CD4-positive, alpha-beta T cell treated with Interleukin-4 for 1 hour (primary cell): ENCODE data around the gene ADGRG1.

Experiments used
- DNase-seq, 2 donors: peaks; one replicate each; pipeline ENCODE4 v3.0.0-alpha.2; 2020 to 2022

Gene ADGRG1

DNA sequence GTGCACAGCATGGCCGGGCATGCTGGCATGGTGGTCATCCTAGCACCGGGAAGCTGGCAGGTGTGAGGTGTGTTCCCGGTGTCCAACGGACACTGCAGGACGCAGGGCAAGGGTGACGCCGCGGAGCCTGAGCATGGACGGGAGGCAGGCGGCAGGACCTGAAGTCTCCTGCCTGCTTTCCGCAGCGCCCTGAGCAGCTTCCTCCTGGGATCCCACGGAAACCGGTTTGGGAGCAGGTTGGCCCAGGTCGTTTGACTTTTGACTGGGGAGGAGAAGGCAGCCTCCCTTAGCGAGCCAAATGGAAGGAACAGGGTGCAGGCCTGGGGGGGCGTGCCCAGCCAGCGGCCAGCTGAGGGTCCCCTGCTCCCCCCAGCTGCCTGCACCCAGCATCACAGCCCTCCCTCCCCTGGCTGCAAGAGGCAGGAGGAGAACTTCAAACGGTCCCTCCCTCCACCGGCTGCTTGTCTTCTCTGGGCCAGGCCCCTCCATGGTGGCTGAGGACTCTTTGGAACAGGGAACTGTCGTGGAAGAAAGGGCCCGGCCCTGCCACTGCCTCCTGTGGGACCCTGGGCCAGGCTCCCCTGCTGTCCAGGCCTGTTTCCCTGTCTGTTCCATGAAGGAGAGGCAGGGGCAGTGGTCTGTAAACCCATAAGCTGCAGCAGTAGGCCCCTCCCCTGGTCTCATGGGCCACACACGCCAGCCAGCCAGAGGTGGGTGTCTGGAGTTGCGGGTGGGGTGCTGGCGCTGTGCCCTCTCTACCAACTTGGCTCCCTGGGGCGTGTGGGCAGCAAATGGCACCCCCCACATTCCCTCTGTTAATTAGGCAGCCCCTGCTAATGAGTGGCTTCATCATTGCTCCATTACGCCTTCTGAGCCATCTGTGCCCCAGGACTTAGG lies 7.8 kb upstream of the ADGRG1 start:
- DNase-seq: no peak

DNA sequence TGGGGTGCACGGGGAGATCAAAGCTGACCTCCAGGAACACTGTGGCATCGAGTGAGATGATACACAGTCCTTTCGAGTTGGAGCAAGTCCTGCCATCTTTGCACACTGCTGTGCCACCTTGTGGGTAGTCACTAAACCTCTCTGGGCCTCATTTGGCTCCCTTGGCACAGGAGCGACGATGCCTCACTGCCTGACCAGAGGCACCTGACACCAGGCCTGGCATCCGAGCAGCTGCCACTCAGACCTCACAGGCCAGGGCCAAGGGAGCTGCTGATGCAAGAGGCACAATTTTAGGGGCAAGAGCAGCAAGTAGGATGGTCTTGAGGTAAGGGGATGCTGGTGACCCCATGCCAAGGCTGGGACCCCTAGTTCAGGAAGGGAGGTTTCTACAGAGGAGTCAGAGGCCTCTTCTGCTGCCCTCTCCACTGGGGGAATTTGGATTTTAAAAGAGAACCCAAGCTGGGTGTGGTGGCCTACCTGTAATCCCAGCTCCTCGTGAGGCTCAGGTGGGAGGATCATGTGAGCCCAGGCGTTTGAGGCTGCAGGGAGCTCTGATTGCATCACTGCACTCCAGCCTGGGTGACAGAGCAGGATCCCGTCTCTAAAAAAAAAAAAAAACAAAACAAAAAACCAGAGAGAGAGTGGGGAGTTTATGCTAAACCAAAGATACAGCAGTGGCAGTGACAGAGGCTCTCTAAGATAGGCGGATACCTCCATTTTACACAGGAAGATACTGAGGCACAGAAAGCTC lies 6.7 kb upstream of the ADGRG1 start:
- DNase-seq: no peak

DNA sequence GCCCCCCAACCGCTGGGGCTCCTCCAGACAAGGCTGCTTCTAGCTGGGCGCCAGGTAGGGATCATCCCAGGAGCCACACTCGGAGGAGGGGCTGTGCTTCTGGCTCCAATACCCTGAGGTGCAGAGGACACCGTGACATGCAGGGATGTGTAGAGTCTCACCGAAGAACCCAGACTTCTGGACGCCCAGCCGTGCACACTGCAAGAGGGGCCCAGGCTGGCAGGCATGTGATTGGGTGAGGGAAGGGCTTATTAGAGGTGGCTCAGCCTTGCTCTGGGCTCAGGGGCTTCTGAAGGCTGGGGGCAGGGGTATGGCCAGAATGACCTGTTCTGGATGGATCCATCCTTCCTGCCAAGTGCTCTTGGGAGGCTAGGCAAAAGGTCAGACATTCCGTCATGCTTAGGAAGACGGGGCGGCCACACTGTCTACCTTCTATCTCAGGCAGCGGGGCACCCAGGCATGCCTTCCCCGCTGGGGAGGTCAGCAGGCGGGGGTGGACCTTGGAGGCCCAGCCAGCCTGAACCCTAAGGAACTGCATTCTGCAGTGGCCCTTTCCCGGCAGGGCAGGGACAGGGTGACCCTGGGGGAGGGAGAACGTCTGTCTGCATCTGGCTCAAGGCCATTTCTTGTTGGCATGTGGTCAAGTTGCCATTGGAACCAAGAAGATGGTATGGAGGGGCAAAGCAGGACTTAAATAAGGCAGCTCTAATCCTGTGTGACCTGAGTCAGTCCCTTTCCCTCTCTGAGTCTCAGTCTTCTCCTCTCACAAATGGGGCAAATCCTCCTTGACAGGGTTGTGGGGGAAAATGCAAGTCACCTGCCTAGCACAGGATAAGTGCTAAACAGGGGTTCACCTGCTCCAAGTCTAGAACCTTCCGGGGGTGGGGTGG lies 5.8 kb upstream of the ADGRG1 start:
- no peak for DNase-seq

DNA sequence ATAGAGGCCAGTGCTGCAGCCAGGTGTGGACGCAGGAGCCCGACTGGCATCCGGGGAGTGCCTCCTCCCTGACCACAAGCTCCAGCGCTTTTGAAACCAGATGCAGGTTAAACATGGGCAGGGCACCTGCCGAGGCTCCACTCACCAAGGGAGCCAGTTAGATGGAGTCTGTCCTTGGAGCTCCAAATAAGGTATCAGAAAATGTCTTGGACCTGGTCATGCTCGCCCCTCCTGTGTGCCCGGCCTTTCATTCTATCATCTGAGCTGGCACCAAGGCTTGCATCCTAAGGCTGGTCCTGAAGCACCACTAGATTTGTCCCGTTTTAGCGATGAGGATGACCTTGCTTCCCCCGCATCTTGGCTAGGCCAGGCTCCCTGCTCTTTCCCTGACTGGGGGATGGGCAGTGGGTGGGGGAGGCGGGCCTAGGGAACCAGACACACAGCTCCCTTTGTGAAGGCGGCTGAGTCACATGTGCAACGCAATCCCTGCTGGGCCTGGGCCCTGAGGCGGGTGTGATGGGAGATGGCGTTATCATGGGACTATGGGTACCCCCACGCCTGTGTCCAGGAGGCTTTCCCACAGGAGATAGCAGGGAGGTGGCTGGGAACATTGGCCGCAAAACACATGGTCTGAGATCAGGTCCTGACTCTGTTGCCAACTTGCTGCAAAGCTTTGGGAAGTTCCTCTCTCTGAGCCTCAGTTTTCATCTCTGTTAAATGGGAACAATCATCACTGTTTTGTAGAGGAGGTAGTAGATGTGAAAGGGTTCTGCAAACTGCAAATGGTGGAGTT lies 5.0 kb upstream of the ADGRG1 start:
- DNase-seq: no peak

DNA sequence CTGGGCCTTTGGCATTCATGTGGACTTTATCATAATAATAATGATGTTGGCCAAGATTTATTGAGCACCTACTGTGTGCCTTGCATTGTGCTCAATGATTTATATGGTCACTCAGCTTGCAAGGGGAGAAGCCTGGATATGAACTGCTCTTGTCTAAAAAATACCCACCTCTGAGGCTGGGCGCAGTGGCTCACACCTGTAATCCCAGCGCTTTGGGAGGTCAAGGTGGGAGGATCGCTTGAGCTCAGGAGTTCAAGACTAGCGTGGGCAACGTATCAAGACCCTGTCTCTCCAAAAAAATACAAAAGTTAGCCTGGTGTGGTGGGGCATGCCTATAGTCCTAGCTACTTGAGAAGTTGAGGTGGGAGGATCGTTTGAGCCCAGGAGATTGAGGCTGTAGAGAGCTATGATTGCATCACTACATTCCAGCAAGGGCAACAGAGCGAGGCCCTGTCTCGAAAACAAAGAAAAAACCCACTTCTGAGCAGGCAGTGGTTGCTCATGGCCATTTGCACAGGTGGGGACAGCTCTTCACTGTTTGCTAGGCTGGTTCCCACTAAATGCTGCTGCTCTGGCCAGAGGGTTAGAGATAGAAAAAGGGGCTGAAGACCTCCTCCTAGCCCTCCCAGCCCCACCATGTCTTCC lies 4.3 kb upstream of the ADGRG1 start:
- no peak for DNase-seq

DNA sequence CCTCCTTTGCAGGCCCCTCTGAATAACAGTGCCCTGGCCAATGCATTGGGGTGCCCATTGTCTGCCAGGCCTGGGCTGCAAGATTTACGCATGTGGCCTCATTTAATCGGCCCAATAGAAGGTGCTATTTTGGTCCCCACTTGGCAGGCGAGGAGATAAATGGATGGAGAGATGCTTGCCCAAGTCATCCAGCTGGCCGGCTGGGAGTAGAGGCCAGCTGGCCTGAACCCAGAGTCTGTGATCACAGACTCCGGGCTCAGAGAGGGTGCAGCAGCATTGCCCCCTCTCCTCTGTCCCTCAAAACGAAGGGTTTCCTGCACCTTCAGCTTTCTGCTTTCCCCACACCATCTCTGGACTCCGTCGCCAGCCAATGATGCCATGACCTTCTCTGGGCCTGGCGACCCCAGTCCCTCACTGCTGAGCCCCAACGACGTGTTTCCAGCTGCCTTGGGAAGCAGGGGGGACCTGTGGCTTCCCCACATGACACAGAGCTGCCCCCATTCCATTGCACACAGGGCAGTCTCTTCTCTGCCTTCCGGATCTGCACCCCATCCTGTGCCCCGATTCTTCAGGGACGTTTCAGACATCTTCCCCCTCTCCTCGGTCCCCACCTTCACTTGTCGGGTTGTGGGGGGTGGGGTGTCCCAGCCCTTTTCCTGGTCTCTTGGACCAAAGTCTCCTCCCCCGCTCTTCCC lies 3.5 kb upstream of the ADGRG1 start:
- no peak for DNase-seq

DNA sequence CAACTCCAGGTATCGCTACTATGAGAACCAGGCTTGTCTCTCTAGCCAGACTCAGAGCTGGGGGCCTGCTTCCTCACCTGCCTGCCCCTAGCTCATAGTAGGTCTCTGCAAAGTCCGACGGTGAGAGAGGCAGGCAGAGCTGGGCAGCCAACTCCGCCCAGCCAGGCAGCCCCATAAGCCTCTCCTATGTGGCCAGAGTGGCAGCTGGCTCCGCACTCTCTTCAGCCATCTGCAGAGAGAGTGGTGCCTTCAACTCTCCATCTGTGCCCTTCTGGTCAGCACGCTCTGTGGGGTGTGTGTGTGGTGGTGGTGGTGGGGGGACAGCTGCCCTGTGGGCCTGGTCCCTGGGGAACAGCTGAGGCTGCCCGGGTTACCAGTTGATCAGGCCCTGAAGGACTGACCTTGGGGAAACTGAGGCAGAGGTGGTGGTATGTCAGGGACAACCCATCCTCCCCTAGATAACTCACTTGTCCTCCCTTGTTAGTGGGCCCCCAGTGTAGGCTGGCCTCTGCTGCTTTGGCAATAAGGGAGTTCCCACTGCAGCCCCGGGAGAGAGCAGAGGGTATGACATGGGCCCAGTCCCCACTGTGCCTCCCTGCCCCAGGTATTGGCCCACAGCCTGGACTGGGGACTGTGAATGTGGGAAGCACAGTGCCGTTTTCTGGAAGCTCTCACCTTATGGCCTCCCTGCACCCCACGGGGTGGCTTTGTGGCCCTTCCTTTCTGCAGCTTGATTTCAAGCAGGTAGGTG lies 1.8 kb upstream of the ADGRG1 start:
- no peak for DNase-seq

DNA sequence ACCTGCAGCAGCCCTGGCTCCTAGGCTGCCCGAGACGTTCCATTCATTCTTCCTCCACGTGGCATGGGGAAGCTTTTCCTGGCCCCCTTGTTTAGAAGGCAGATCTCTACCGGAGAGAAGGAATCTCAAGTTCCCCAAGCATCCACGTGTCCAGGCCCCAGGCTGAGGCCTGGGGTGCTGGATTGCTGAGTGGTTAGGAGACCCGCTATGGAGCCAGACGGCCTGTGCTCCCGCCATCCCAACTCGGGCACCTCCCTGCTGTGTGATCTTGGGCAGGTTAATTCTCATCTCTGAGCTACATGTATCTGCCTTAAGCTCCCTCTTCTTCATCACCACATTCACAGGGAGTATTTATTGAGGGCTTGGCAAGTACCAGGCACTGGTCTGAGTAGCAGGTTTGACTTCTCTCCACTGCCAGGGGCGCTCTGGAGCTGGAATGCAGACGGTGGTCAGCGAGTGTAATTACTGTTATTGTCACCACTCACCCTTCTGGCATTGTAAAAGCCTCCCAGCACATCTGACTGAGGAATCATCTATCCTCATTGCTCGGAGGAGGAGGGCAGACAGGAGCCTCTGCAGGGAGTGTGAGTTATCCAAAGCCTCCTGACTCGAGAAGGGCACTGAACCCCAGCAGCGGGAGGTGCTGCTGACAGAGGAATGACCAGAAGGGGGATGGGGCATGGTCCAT lies 1.1 kb upstream of the ADGRG1 start:
- no peak for DNase-seq

DNA sequence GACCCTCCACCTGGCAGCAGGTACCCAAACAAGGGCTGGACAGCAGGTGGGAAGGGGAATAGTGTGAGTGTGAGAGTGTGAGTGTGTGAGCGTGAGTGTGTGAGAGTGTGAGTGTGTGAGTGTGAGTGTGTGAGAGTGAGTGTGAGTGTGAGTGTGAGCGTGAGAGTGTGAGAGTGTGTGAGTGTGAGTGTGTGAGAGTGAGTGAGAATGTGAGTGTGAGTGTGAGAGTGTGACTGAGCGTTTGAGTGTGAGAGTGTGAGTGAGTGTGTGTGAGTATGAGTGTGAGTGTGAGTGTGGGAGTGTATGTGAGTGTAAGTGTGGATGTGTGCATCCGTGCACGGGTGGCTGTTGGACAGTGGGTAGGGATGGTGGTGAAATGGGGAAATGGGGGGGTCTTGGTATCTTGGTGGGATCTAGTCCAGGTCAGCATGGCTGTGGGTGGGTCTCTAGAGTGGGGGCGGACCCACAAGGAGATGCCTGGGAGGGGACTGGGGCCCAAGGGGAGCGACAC lies 408 bp downstream of the ADGRG1 start:
- DNase-seq: no peak

DNA sequence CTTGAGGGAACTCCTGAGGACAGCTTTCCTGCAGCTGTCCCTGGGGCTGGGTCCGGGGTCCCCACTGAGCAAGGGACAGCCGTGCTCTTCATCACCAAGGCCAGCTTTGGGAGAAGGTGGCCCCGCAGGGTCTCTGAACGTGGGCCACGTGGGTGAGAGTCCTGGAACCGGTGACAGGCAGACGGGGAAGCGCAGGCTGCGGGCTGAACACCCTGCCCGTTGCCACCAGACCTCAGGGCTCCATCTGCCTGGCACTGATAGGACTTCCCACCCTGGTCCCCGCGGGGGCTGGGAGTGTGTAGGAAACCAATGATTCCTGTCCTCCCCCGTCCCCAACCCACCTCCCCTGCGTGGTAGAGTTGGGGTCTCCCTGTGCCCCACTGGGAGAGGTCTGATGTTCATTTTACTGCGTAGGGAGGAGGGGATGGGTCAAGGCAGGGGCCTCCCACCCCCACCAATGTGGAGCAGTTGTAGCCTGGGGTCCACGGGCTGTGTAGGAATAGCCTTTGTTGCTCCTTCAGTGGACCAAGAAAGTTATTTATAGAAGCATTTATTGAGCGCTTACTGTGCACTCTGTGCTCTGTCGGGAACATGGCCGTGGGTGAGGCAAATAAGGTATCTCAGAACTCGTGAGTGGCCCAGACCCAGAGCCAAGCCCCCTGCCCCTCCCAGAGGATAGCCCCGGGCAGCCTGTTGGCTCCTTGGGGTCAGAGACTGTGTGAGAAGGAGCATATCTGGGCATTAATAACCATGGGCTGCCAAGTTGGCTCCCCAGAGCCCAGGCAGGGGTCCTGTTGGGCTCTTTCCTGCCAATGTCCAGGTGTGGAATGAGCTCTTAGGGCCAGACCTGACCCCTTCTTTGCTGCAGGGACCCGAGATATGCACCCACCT lies 1.3 kb downstream of the ADGRG1 start:
- DNase-seq: no peak

DNA sequence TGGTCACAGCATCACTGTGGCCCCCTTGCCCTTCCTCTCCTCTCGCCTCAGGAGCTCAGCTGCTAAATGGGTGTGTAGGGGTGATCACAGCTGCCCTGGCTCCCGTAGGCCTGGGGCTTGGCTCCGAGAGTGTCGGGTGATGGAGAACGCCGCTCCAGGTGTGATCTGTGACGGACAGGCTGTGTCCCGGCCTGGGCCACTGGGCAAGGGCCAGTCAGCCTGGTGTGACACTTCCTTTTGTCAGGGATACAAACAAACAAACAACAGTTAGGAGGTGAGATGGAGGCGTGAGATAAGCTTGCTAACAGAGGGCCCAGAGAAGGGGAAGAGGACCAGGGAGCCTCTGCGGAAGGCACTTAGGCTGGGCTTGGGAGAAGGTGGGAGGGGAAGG lies 2.0 kb downstream of the ADGRG1 start:
- DNase-seq: no peak

DNA sequence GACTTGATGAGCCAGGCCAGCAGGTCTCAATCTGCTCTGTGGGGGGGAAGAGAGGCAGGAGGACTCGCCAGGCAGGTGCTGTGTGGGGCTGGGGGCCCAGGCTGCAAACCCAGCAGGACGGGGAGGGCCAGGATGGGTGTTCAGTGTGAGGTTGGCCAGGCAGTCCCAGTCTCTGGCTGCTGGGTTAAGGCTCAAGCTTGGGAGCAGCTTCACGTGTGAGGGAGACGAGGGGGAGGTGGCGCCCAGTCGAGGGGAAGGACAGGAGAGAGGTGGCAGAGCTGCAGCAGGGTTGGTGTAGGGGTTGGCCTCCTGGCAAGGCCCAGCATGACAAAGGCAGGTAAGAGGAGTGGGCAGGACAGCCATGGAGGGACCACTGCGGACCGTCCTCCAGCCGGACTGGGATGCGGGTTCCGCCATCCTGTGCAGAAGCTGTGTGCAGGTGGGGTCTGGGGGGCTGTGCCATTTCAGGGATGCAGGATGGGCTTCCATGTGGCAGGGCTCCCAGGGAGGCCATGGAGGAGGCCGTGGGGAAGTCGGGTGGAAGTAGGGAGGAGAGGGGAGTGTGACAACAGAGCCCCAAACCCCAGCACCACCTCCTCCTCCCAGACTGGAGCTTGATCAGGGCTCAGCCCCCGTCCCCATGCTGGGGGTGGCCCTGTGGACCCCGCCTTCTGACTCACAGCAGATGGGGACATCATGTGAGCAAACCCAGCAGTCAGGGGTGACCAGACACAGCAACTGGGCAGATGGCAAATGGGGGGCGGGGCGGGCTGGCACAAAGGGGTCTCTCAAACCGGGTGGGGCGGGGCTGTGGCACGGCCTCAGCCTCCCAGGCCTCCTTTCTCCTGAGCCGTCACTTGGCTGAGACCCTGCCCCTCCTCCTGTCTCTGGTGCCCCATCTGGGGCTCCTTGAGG lies 2.8 kb downstream of the ADGRG1 start:
- DNase-seq: no peak

DNA sequence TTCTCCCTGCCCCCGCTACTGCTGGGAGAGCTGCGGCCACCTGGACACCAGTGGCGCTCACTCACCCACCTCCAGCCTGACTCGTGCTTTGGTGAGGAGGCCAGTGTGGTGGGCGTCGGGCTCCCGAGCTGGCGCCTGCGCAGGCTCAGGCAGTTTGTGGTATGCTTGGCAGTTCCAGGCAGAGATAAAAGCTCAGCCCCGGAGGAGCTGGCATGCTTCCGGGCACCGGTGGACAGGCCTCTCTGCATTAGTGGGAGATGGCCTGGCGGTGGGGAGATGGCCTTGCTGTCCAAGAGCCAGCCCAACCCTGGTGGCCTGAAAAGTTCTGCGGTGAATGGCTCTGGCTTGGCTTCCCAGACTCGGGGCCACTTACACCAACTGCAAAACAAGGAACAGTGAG lies 4.1 kb downstream of the ADGRG1 start:
- no peak for DNase-seq

DNA sequence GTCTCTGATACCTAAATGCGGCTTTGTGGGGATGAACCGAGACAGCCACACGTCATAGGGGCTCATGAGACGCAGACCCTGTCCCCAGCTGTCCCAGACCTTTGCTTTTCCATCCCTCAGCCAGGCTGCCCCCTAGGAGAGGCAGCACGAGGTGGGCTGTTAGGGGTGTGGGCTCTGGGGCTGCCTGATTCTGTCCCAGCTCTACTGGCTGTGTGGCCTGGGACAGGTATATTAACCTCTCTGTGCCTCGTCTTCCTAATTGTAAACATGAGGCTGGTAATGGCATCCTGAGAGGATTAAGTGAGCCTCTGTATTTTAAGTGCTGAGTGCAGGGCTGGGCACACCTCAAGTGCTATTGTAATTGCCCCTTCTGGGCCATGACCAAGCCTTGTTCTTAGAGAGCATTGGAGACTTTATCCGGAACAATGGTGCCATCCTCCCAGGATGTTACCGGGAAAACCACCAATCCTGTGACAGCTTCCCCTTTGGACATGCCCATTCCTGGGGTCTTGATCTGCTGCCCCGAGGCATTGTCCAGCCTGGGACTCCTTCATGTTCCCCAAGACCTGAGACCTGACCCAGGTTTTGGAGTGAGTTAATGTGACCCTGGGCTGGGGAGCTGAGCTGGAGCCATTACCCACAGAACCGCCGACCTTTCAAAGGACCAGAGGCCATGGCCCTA lies 5.1 kb downstream of the ADGRG1 start:
- DNase-seq: no peak

DNA sequence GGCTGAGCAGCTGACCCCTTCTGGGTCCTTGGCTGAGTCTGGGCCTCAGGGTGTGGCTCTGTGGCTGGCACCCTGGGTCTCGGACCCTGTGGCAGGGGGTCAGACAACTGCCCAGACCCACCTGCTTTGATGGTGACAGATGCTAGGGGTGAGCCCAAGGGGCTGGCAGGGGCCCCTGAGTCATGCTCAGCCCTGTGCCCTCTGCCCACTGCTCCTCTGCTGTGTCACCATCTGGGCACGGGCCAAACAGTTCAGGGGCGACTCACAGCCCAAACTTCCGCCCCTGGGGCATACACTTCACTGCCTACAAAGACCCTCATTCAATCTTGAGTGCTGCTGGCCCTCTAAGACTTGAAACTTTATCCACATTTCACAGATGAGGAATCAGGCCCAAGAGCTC lies 5.7 kb downstream of the ADGRG1 start:
- no peak for DNase-seq

DNA sequence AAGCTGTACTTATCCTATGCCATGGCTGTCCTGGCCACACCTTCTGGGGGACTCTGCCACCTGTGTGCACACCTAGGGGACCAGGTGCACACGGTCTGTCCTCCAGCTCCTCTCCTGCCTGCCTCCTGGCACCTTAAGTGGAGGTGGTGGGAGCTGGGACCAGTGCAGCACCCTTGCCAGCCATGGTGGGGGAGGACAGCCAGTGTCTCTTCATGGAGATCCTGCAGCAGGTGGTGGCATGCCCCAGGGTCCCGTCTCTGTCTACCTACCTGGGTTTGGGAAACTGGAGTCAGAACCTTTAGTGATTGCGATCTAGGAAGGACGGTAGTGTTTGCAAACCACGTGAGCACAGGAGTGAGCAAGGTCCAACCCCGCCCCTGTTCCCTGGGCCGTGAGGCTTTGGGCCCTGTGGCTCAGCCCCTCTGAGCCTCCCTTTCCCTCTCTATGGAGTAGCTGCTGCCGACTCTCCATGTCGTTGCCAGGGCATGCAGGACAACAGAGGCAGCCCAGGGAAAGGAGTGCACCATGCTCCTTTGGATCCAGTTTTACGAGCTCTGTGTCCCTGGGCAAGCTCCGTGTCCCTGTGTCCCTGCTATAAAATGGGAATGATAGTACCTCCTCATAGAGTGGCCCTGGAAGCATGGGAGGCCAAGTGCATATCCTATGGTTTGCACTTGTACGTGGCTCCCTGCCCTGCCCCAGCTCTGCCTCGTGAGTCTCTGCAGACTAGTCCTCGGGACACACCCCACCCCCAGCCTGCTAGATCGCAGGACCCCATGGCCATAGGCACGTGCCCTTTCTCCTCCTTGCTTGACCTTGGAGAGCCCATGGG lies 7.1 kb downstream of the ADGRG1 start:
- no peak for DNase-seq
